Ramos (cell line): ENCODE measurements around the gene ANKRD22.

ENCODE experiments used
- in situ Hi-C: fragments of 300-500 bp; cut with MboI; formaldehyde crosslinking; loops from one replicate; pipeline ENCODE4 v1.14.3; 2022; ENCODE audit warnings: low sequenced_read_pairs; ENCODE audit not compliant: unreplicated experiment

ANKRD22 gene

DNA sequence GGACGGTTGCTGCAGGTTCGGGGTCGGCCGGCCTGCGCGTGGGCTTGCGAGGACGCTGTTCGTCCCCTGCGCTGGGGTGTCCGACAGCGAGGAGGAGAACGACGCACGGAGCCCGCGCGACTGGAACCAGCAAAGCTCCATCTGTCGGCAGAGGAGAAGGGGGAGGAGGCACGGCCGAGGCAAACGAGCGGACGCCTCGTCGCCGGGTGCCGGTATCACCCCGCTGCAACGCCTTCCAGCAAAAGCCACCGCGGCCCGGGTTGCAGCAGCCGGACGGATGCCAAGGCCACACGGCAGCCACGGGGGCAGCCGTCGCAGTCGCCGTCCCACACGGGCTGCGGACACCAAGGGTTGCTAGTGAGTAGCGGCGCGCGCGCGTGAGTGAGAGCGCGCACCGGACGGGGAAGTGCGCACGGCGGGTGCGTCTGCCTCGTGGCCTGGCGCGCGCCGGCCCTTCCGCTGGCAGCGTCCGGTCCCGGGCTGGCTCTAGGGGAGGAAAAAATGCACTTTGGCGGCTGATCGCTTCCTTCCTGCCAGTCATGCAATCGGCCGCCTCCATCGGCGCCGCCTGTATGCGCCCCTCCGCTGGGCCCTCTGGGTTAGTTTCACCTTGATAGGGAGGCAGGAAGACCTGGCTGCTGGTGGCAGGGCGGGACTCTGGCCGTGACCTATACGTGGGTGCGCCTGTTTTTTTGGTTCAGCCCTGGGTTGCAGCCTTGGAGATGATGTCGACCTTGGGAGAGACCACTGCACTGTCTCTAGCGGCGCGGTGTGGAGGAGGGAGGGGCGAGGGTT is 28.8 kb upstream of the ANKRD22 start:
- in situ Hi-C loops: loop anchor here (25.0 kb wide), 4 partner anchors 493 to 1793 kb away; partner anchors contain the start of genes GLUD1, PANK1 and SHLD2

DNA sequence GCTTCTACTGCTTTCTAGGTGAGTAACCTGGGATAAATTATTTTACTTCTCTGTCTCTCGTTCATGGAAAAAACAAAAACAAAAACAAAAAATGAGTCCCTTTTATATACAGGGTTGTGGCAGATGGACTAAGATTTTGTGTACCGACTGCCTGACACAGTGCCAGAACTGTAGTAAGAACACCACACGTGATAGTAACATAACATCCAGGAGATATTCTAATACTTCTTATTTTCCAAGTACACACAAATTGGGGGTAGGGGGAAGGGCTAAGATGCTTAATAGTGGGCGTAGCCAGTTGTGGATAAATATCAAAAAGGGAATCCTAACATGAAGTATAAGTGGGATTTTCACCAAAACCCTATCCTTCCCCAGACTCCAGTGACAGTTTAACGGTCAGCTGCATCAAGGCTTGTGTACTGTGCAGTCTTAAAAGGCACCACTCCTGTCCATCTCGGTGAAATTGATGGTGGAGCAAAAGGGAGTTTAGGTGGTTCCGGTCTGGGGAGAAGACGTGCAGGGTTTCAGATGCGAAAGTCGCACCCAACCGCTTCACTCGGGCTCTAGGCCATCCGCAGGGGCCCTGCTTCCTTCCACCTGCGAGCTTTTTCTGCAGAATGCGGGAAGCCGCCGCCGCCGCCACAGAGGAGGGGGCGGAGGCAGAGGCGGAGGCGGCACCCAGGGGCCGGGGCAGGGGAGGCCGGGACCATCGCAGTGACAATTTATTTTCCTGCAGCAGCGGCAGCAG is 28.1 kb upstream of the ANKRD22 start, which contains the start of gene STAMBPL1:
STAMBPL1 (plus strand) TSS at position 712 of the 748 bp plus-strand sequence. CDS start 21,464 bp downstream, outside the sequence.
- in situ Hi-C loops: loop anchor here (25.0 kb wide), 4 partner anchors 492 to 1792 kb away; partner anchors contain the start of genes GLUD1, PANK1 and SHLD2

DNA sequence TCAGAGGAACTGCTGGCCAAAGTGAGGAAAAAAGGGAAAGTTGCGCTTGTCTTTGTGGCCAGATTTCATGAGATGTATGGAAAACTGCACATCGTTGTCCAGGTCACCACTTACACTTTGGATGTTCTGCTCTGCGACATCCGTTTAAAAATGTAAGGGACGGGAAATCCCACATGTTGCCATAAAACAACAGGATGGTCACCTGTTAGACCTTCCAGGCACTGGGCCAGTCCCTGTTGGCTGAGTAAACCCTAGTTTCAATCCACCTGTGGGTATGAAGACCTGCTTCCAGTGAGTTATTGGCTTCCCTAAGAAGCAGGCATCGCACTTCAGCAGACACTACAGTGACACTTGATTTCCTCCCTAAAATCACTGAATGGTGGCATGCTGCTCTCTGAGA is 25.7 kb upstream of the ANKRD22 start:
- in situ Hi-C loops: loop anchor here (25.0 kb wide), 4 partner anchors 490 to 1790 kb away; partner anchors contain the start of genes GLUD1, PANK1 and SHLD2

DNA sequence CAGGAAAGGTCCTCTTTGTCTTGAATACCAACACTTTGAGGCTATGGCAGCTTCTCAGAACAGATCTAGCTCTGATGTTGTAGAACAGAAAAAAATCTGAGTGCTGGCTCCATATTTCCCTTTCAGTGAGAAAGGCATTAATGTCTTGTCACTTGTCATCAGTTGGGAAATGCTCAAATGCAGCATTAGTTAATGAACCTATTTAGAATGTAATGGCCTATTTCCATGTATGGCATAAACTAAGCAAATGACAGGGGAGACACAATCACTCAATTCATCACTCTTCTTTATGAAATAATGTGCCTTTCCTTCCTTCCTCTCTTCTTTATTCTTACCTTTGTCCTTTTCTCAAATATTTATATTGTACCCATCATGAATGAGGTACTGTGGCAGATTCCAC is 23.4 kb upstream of the ANKRD22 start:
- in situ Hi-C loops: loop anchor here (25.0 kb wide), 4 partner anchors 488 to 1788 kb away; partner anchors contain the start of genes GLUD1, PANK1 and SHLD2

DNA sequence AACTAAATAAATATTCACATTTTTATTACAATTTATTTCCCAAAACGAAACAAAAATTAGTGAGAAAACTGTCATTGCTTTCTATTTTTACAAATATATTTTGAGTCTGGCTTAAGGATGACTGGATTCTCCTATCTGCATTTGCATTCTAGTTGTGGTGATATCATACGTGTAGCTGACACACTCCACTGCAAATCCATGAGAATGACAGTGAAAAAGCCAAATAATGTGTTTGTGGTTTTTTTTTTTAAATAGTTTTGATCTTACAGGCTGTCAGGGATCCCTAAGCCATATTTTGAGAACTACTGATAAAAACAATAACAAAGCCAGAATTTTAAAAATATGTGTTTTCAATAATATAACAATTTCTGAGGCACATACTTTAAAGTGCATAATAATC is 22.6 kb upstream of the ANKRD22 start:
- in situ Hi-C loops: no loop called here

DNA sequence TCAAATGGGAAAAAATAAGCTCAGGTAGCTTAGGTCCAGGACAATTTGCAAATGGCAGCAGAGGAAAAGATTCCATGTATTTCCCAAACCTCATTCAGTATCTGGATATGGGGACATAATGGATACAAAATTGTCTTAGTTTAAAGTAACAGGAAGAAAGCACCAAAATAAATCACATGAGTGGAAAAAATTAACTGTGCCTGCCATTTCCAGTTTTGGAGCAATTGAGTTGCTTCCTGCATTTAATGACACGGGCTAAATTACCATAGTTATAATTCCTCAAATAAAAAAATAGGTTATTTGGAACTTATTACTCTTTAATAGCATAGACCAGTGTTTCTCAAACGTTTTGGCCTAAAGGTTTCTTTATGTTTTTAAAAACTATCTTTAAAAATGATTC is 22.1 kb upstream of the ANKRD22 start:
- in situ Hi-C loops: no loop called here

DNA sequence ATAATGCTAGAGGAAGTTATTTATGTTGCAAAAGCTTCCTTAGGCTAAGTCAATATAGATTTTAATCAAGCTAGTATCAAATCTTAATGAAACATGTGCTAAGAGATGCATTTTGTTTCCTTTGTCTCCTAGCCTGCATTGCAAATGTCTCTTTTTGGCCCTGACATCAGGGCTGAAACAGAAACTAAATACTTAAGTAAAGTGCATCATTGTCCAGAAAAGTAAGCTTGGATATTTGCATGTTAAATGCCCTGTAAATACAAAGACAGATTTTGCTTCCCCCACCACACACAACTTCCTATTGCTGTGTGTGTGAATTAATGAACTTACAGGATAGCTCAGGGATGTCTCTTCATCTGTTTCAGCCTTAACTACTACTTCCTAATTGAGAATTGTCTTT is 18.4 kb upstream of the ANKRD22 start:
- in situ Hi-C loops: no loop called here

DNA sequence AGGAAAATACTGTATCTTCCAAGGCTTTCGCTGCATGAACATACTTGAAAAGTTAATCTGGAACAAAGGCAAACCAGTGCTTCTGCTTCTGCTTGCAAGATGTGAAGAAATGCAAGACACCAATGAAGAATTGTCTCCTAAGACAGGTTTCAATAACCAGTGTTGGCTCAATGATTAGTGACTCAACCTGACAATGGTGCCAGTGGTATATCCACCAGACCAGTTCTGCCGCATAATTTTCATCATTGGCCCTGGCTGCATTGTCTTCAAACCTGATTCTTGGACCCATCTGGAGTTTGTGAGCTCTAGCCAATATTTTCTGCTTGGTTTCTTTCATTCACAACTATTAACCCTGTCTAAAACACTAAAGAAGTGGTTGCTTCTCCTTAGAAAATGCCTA is 14.8 kb upstream of the ANKRD22 start:
- in situ Hi-C loops: no loop called here

DNA sequence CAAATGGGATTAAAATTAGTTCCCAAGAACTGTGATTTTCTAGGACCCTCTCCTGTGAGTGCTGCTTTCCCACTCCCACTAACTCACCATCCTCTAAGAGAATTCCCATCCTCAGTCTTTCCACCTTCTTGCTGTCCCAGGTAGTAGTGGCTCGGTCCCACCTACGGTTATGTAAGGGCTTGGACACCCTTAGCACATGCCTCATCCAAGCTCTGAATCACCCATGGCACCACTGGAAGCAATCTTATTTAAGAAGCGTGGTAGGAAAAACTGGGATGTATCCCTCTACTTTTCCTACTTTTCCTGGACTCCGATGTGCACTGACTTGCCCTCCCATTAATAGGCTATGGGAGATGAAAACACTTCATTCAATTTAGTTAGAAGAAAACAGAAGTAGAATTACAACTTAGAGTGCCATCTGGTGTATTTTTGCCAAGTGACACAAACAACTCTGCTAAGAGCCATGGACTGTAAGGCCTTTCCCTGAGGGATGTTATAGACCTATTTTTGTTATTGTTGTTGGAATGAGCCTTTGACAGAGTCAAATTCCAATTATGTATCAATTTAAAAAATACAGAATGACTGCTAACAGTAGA is 13.7 kb upstream of the ANKRD22 start:
- in situ Hi-C loops: no loop called here

DNA sequence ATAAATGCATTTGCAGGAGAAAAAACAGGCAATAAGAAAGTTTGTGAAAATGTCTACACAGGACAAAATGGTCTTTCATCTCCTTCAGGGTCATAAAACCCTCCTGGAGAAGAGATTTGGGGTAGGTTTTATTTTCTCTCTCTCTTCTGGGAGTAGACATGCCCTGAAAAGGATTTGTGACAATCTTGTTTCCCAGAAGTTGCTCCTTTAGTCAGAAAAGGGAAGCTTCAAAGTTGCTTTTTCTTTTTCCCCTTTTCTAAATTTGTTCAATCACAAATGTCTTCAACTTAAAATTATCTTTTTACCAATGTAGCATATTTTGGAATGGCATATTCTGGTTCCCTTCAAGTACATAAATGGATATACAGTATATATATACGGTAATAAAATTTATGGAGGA is 9.4 kb upstream of the ANKRD22 start:
- in situ Hi-C loops: no loop called here

DNA sequence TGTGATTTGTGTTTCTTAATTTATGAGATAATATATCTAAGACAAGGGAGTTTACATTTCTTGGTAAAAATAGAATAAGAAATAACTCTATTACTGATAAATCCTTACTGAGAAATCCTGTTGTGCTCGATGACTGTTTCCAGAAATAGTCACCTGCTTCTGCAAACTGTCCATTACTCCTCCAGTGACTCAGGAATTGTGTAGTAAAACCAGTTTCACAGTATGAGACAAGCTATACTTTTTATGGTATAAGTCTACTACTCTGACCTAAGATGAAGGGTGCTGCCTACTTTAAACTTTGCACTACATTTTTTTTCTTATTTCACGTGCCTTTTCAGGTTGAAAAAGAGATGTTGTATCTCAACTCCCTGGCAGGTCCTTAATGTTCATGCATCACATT is 6.8 kb upstream of the ANKRD22 start:
- in situ Hi-C loops: no loop called here

DNA sequence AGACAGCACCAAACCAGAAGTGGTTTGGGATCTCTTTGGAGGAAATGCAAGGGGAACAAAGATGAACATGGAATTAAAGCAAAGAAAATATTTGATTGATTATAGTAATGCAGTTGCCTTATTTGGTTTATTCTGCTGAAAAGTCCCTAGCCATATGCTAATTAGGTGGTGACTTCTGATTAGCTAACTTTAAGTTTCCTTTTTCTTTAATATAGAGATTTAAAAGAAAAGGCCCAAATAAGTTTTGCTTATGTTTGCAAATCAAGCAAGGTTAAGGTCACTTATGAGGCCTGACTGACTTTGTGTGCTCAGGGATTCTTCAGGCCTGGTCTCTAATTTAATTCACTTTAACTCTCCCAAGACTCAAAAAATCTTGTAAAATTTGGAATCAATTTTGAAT is 6.2 kb upstream of the ANKRD22 start:
- in situ Hi-C loops: no loop called here

DNA sequence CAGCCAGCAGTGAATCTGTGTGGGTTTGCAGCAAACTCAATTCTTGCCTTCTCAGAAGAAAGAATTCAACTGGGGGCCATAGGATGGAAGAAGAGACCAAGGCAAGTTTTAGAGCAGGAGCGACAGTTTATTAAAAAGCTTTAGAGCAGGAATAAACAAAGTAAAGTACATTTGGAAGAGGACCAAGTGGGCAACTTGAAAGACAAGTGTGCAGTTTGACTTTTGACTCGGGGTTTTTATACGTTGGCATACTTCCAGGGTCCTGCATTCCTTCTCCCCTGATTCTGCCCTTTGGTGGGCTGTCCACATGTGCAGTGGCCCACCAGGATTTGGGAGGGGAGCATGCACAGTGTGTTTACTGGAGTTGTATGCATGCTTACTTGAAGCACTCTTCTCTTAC is 3.0 kb upstream of the ANKRD22 start:
- in situ Hi-C loops: no loop called here

DNA sequence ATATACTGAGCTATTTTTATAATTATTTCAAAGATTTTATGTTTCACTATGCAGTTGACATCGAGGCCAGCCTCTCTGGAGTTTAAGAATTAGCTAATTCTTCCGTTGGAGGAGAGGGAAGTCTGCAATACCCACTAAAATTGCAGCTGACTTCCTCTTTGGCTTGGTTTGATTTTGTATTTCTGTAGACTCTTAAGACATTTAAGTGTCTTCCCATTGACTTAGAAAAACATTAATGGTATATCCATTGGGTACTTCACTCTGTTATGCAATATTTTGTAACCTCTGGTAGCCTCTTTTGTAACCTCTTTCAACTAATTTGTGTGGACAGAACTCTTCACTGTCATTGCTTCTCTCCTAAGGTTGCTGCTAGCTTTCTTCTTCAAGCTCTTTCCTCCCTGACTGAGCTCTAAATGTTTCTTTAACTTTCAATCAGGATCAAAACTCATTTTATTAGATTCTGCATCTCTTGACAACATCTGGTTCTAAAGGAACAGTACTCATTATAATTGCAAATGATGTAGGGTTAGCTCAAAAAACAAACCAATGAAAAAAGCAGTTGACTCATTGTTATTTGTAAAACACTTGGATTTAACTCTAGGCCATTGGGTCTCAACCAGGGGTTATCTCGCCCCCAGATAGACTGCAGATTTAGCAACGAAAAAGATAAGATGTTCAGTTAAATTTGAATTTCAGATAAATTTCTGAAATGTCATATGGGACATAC is 1.7 kb upstream of the ANKRD22 start:
- in situ Hi-C loops: no loop called here

DNA sequence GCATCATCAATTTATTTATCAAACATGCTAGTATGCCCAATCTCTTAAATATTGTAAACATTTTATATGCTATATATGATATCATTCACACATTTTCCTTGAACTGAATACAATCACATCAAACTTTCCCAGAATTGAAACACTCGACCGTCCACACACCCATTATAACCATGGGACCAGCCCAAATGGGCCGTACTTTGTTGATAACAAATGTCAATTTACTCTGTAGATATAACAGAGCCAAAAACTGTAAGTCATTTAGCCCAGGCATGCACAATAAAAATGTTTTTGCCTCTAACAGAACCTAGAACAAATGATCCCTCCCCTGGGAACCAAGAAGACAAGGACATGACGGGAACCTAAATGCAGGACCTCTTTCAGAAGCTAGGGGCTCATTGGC is 683 bp upstream of the ANKRD22 start:
- in situ Hi-C loops: no loop called here

DNA sequence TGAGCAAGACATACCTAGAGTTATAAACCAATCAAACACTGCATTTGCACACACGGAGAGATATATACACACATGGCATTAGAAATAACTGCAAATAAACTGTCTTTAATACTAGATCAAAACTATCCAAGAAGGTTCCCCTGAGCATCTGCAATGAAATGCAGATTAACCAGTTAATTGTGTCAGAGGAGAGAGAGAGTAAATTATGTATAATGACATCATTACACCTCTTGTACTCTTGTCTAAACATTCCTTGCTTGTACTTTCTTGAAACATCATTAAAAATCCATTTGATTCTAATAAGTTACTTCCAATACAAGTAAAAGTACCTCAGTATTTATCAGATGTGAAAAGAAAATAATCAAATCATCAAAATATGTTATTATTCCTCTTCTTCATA is 932 bp downstream of the ANKRD22 start:
- in situ Hi-C loops: no loop called here

DNA sequence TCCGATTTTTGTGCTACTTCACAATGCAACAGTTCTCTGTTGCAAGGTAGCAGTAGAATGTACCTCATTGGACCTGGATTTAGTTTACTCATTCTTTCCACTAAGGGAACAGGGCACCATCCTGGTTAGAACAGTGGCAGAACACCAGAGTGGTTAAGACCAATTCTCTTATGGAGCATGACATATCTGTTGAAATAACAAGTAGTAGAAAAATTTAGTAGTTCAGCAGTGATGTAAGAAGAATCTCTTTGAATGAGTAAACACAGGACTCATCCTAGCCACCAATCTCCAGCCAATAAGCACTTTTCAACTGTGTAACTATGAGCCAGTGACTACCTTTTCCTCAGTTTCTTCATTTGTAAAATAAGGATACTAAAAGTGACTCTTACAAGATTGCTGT is 2.4 kb downstream of the ANKRD22 start:
- in situ Hi-C loops: no loop called here

DNA sequence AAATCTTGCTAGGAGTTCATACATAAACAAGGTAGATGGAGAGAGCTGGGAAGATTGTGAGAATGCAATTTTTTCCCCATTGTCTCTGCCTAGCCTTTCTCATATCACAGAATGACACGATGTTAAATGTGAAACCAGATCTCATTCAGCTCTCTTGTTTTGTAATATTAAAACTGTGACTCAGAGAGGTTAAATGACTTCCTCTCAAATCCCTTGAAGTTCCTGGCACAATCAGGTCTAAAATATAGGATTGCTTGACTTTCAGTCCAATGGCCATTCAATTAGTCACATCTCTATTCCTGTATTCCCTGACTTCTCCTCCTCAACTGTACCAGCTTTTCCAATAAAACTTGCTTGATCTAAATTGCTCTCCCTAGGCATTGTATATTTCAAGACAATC is 3.1 kb downstream of the ANKRD22 start:
- in situ Hi-C loops: no loop called here

DNA sequence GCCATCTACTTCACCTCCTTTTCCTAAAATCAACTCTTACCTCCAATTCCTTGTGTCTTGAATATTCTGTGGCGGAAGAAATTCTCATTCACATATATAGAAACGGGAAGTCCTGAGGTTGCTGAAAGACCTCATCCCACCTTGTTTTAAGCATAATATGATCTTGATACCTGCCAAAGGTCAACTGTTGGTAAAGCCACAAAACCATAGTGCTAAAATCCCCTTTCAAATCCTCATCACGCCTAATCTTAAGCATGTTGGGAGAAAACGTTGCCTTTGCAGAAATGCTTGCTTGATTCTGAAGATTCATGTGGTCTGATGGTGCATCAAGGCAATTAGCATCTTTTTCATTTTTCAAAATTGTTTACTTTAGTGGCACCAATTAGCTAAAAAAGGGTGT is 8.5 kb downstream of the ANKRD22 start:
- in situ Hi-C loops: no loop called here
